SK-N-SH (cell line): Measurements from ENCODE around the gene ITSN2. TPM values are rescaled to one million over a fixed set of nuclear protein-coding genes. Genes with fewer than 3 reads are reported as not detected.

Experiments
- CTCF ChIA-PET: fragments of 300-600, 350-600 bp; formaldehyde crosslinking; extraction: SDS; loops from one replicate; lab custom pipeline; 2021; lab: Yijun Ruan, JAX
- POLR2A ChIA-PET: fragments of 350-600 bp; sonication (Branson Sonifier 250); formaldehyde crosslinking; extraction: SDS; loops from one replicate; lab custom pipeline; 2020; ENCODE audit warnings: antibody characterized with exemption, inconsistent platforms; lab: Yijun Ruan, JAX
- DNase-seq: peaks from one replicate; pipeline ENCODE4 v3.0.0; 2012
- H2AFZ ChIP-seq: fragments of 200-600 bp; sonication (generic); 2 replicates; pipeline ENCODE4 v1.8.1; 2016; ENCODE audit warnings: antibody characterized with exemption, mild to moderate bottlenecking, low read depth
- H3F3A ChIP-seq: fragments of 200-600 bp; sonication (generic); replicated peaks from 2 replicates; pipeline ENCODE3; 2016; ENCODE audit warnings: antibody characterized with exemption, mild to moderate bottlenecking; ENCODE audit not compliant: insufficient read depth
- H3K27ac ChIP-seq, 2 experiments: fragments of 200-500 bp in 1 of 2; fragments of 200-600 bp in 1 of 2; sonication (Bioruptor generic) in 1 of 2; sonication (generic), shearing (Covaris generic) in 1 of 2; 2 replicates each; pipeline versions ENCODE4 v1.5.1 to v1.6.1; 2014 to 2016; ENCODE audit warnings: low read depth in 2 of 2, inconsistent platforms in 1 of 2, low read length in 1 of 2, mild to moderate bottlenecking in 1 of 2, mixed read lengths in 1 of 2
- H3K27me3 ChIP-seq: fragments of 200-600 bp; sonication (generic), shearing (Covaris generic); 2 replicates; pipeline ENCODE4 v1.6.1; 2016; ENCODE audit warnings: mixed run types; ENCODE audit not compliant: insufficient read depth
- H3K36me3 ChIP-seq, 2 experiments: fragments of 200-500 bp in 1 of 2; fragments of 200-600 bp in 1 of 2; sonication (Bioruptor generic) in 1 of 2; sonication (generic) in 1 of 2; replicated peaks in 1 of 2; 2 replicates each; pipeline versions ENCODE3 to v1.5.1; 2014 to 2016; ENCODE audit warnings: low read length in 1 of 2, mild to moderate bottlenecking in 1 of 2; ENCODE audit not compliant: insufficient read depth in 2 of 2, control insufficient read depth in 1 of 2
- H3K4me1 ChIP-seq, 2 experiments: fragments of 200-500 bp in 1 of 2; fragments of 200-600 bp in 1 of 2; sonication (Bioruptor generic) in 1 of 2; sonication (generic), shearing (Covaris generic) in 1 of 2; 2 replicates each; pipeline versions ENCODE4 v1.5.1 to v1.6.1; 2014 to 2016; ENCODE audit warnings: low read depth in 1 of 2, low read length in 1 of 2, mixed run types in 1 of 2; ENCODE audit not compliant: insufficient read depth in 2 of 2, control insufficient read depth in 1 of 2
- H3K4me2 ChIP-seq: fragments of 200-600 bp; sonication (generic), shearing (Covaris generic); 2 replicates; pipeline ENCODE4 v1.6.1; 2017; ENCODE audit warnings: mixed run types
- H3K4me3 ChIP-seq, 2 experiments: fragments of 200-500 bp in 1 of 2; fragments of 200-600 bp in 1 of 2; sonication (Bioruptor generic) in 1 of 2; sonication (generic), shearing (Covaris generic) in 1 of 2; 2 replicates each; pipeline versions ENCODE4 v1.5.1 to v1.8.1; 2014 to 2016; ENCODE audit warnings: low read depth in 2 of 2, inconsistent platforms in 1 of 2, low read length in 1 of 2, mild to moderate bottlenecking in 1 of 2, mixed read lengths in 1 of 2, moderate library complexity in 1 of 2
- H3K79me2 ChIP-seq: fragments of 200-600 bp; sonication (generic); 2 replicates; pipeline ENCODE4 v1.8.1; 2017; ENCODE audit warnings: mild to moderate bottlenecking; ENCODE audit not compliant: insufficient read depth
- H3K9ac ChIP-seq: fragments of 200-600 bp; sonication (generic); 2 replicates; pipeline ENCODE4 v1.6.1; 2017; ENCODE audit warnings: mixed run types
- H3K9me2 ChIP-seq: fragments of 200-600 bp; sonication (generic); 2 replicates; pipeline ENCODE4 v1.6.1; 2017; ENCODE audit warnings: mixed run types
- H3K9me3 ChIP-seq: fragments of 200-600 bp; sonication (generic); 2 replicates; pipeline ENCODE4 v1.6.1; 2017; ENCODE audit warnings: mixed run types, mild to moderate bottlenecking, moderate library complexity
- H4K20me1 ChIP-seq: fragments of 200-600 bp; sonication (generic); 2 replicates; pipeline ENCODE4 v1.6.1; 2017; ENCODE audit warnings: mild to moderate bottlenecking, mixed run types; ENCODE audit not compliant: insufficient read depth
- CTCF ChIP-seq: fragments of 200-600 bp; sonication (generic); IDR thresholded peaks from 2 replicates; pipeline ENCODE4 v1.6.1; 2017; ENCODE audit warnings: antibody characterized with exemption, mild to moderate bottlenecking, moderate library complexity
- EP300 ChIP-seq, 2 experiments: IDR thresholded peaks; 2 replicates each; pipeline versions ENCODE4 v1.4.0 to v1.6.1; 2012; ENCODE audit warnings: borderline replicate concordance in 1 of 2, low read depth in 1 of 2, low read length in 1 of 2
- FOSL2 ChIP-seq: IDR thresholded peaks from 2 replicates; pipeline ENCODE4 v1.4.0; 2012; ENCODE audit warnings: low read depth, mild to moderate bottlenecking, moderate library complexity, borderline replicate concordance
- FOXJ3 ChIP-seq: sonication (generic); formaldehyde crosslinking; IDR thresholded peaks from 2 replicates; pipeline ENCODE4 v1.5.1; 2020; ENCODE audit warnings: mild to moderate bottlenecking, missing genetic modification reagents
- GABPA ChIP-seq: IDR thresholded peaks from 2 replicates; pipeline ENCODE4 v1.4.0; 2012; ENCODE audit warnings: low read depth, mild to moderate bottlenecking
- IRF3 ChIP-seq: fragments of 150-350 bp; IDR thresholded peaks from 2 replicates; pipeline ENCODE4 v1.6.1; 2016; ENCODE audit warnings: mild to moderate bottlenecking, low read depth, low read length
- JUND ChIP-seq: IDR thresholded peaks from 2 replicates; pipeline ENCODE4 v1.4.0; 2012
- NFIC ChIP-seq: IDR thresholded peaks from 2 replicates; pipeline ENCODE4 v1.4.0; 2012; ENCODE audit warnings: borderline replicate concordance
- NRF1 ChIP-seq: IDR thresholded peaks from 2 replicates; pipeline ENCODE4 v1.6.1; 2012; ENCODE audit warnings: low read depth, mild to moderate bottlenecking, low read length
- PBX3 ChIP-seq: IDR thresholded peaks from 2 replicates; pipeline ENCODE4; 2012
- RAD21 ChIP-seq: IDR thresholded peaks from 2 replicates; pipeline ENCODE4 v1.6.1; 2012; ENCODE audit warnings: mild to moderate bottlenecking, low read length
- RCOR1 ChIP-seq: fragments of 150-350 bp; IDR thresholded peaks from 2 replicates; pipeline ENCODE4 v1.6.1; 2017; ENCODE audit warnings: antibody characterized with exemption, low read length
- RFX5 ChIP-seq: IDR thresholded peaks from 2 replicates; pipeline ENCODE4 v1.6.1; 2012; ENCODE audit warnings: mild to moderate bottlenecking, improper control_type of control experiment, low read length
- RXRA ChIP-seq: IDR thresholded peaks from 2 replicates; pipeline ENCODE4 v1.4.0; 2012; ENCODE audit warnings: low read depth, mild to moderate bottlenecking, borderline replicate concordance
- TAF1 ChIP-seq: IDR thresholded peaks from 2 replicates; pipeline ENCODE4 v1.6.1; 2012; ENCODE audit warnings: low read depth, mild to moderate bottlenecking, low read length, moderate library complexity, borderline replicate concordance
- TCF12 ChIP-seq: IDR thresholded peaks from 2 replicates; pipeline ENCODE4 v1.4.0; 2012
- TEAD4 ChIP-seq: IDR thresholded peaks from 2 replicates; pipeline ENCODE4 v1.4.0; 2012; ENCODE audit warnings: mild to moderate bottlenecking, borderline replicate concordance; ENCODE audit not compliant: insufficient read depth
- YY1 ChIP-seq: IDR thresholded peaks from 2 replicates; pipeline ENCODE4 v1.4.0; 2012; ENCODE audit warnings: low read depth, mild to moderate bottlenecking
- ZBTB33 ChIP-seq: IDR thresholded peaks from 2 replicates; pipeline ENCODE4 v1.4.0; 2012; ENCODE audit warnings: low read depth, borderline replicate concordance
- WGBS: methylation state at CpG from one replicate; pipeline ENCODE4 v1.1.6; 2017; ENCODE audit warnings: low lambda C conversion rate; 5-methylcytosine and 5-hydroxymethylcytosine counted together
- polyA plus RNA-seq, 3 experiments: library from polyadenylated mRNA; depleted of rRNA; stranded (reverse); fragments of >200 nt; gene quantifications; 2 replicates each; pipeline ENCODE4 v1.2.3, GENCODE V29; 2012

Gene ITSN2
- polyA plus RNA-seq, 1 of the 3 experiments (the other 2 are of a cell fraction) = 11.9 TPM

- Histone ChIP-seq H3K36me3 (no peaks in the 10 kb centered on the region), H3K9ac (no peak within 1 kb of the TSS), H2AFZ (no peak within 1 kb of the TSS), H3K4me2 (no peak within 1 kb of the TSS), H3K27me3 (no peaks in the 10 kb centered on the region), H3K9me2 (no peaks in the 10 kb centered on the region), H3K27ac (no peak within 1 kb of the TSS), H4K20me1 (no peaks in the 10 kb centered on the region), H3K9me3 (no peaks in the 10 kb centered on the region), H3K4me1 (no peaks in the 10 kb centered on the region), H3K4me3 (no peak within 1 kb of the TSS), H3K79me2 (no peaks in the 10 kb centered on the region), H3F3A (no peaks in the 10 kb centered on the region)
- peak; percentile 42 for DNase-seq
- TF ChIP-seq RFX5 (no peak), JUND (no peak), CTCF (no peak), RXRA (no peak), TCF12 (no peak), EP300 (IDR thresholded peaks at IDR 0.05; ENCODE audit: borderline replicate concordance in 1 of 2, low read depth in 1 of 2, low read length in 1 of 2) (no peak), RAD21 (no peak), TEAD4 (no peak), TAF1 (no peak), FOXJ3 (no peak), ZBTB33 (no peak)
- CTCF ChIA-PET = interaction anchor here (1.0 to 2.8 kb wide), 2 partner anchors 11 to 33 kb away, joined by 3 to 7 read pairs; no protein-coding TSS in a partner anchor
- WGBS = 94% methylated on average over 35 of the region's 46 CpGs
- POLR2A ChIA-PET = no interaction called here
Observed at GRCh38 chr2:24174851-24175277, 185.5 kb downstream of the ITSN2 start, which contains the start of gene FAM228A. FAM228A (plus strand) TSS chr2:24175053; CDS start chr2:24175481, 428 bp downstream.

GRCh38 chr2:24169023-24169422, 191.3 kb downstream of the ITSN2 start:
- Histone ChIP-seq H3K79me2 (no peaks in the 10 kb centered on the region), H3K4me3 (no peak overlapping the region), H3K27me3 (no peaks in the 10 kb centered on the region), H3K9ac (no peak overlapping the region), H4K20me1 (no peaks in the 10 kb centered on the region), H3K9me2 (no peaks in the 10 kb centered on the region), H3K4me2 (no peak overlapping the region), H3K4me1 (no peaks in the 10 kb centered on the region), H3K27ac (no peak overlapping the region), H3K9me3 (no peaks in the 10 kb centered on the region), H3F3A (no peaks in the 10 kb centered on the region), H2AFZ (no peak overlapping the region), H3K36me3 (no peaks in the 10 kb centered on the region)
- no peak for DNase-seq
- POLR2A ChIA-PET = no interaction called here
- WGBS = 90% methylated on average over 5 of the region's 5 CpGs
- CTCF ChIA-PET = interaction anchor here (1.2 kb wide), 1 partner anchor 85 kb away, joined by 4 read pairs; the partner anchor contains the start of gene TP53I3
- TF ChIP-seq RFX5 (no peak), NFIC (no peak), TCF12 (no peak), YY1 (no peak), CTCF (no peak), TAF1 (no peak), JUND (no peak), NRF1 (no peak), FOXJ3 (no peak), RCOR1 (no peak), IRF3 (no peak), FOSL2 (no peak), GABPA (no peak), PBX3 (no peak)
